22Rv1 (cell line): ENCODE results near the gene AP5S1.

Experiments
- CTCF ChIP-seq: fragments of 450-650 bp; IDR thresholded peaks from 2 replicates; pipeline ENCODE4 v1.5.1; 2017; ENCODE audit warnings: mild to moderate bottlenecking
- ZFX ChIP-seq: fragments of 450-650 bp; IDR thresholded peaks from 2 replicates; pipeline ENCODE4 v1.6.1; 2017; ENCODE audit warnings: antibody characterized with exemption, borderline replicate concordance

- no peak for TF ChIP-seq CTCF
- TF ChIP-seq ZFX = no peak
These were observed 5.2 kb downstream of the AP5S1 start for GRCh38 chr20:3825526-3825925.
